NT2/D1 (cell line): ENCODE measurements around the gene ELK4.
A peak's percentile ranks its signal among the peaks of the same experiment; 100 is the strongest.

Experiments
- DNase-seq: peaks from one replicate; pipeline ENCODE4 v3.0.0-alpha.2; 2011; ENCODE audit warnings: low read depth, low spot score
- H3K27me3 ChIP-seq: 2 replicates; pipeline ENCODE4 v1.6.0; 2011; ENCODE audit warnings: mild to moderate bottlenecking; ENCODE audit not compliant: insufficient read length, insufficient read depth
- H3K36me3 ChIP-seq: 2 replicates; pipeline ENCODE4 v1.6.1; 2011; ENCODE audit warnings: mild to moderate bottlenecking, low read length, mixed read lengths; ENCODE audit not compliant: insufficient read depth, insufficient read length
- H3K4me1 ChIP-seq: 2 replicates; pipeline ENCODE4 v1.5.1; 2011; ENCODE audit not compliant: insufficient read depth, insufficient read length
- H3K4me3 ChIP-seq: 2 replicates; pipeline ENCODE4 v1.5.1; 2011; ENCODE audit warnings: low read depth; ENCODE audit not compliant: insufficient read length
- H3K9ac ChIP-seq: 2 replicates; pipeline ENCODE4 v1.6.0; 2011; ENCODE audit warnings: low read depth; ENCODE audit not compliant: insufficient read length
- H3K9me3 ChIP-seq: 2 replicates; pipeline ENCODE4 v1.5.1; 2011; ENCODE audit warnings: mild to moderate bottlenecking, low read length; ENCODE audit not compliant: insufficient read depth
- SUZ12 ChIP-seq: IDR thresholded peaks from 2 replicates; pipeline ENCODE4 v1.6.1; 2011; ENCODE audit not compliant: insufficient read length, insufficient read depth; ENCODE audit errors: extremely low read depth
- YY1 ChIP-seq: IDR thresholded peaks from 2 replicates; pipeline ENCODE4 v1.6.1; 2011; ENCODE audit not compliant: insufficient read length, insufficient read depth
- ZNF274 ChIP-seq: IDR thresholded peaks from 2 replicates; pipeline ENCODE4 v1.6.1; 2011; ENCODE audit warnings: mild to moderate bottlenecking, low read depth, low read length

ELK4 gene

DNA sequence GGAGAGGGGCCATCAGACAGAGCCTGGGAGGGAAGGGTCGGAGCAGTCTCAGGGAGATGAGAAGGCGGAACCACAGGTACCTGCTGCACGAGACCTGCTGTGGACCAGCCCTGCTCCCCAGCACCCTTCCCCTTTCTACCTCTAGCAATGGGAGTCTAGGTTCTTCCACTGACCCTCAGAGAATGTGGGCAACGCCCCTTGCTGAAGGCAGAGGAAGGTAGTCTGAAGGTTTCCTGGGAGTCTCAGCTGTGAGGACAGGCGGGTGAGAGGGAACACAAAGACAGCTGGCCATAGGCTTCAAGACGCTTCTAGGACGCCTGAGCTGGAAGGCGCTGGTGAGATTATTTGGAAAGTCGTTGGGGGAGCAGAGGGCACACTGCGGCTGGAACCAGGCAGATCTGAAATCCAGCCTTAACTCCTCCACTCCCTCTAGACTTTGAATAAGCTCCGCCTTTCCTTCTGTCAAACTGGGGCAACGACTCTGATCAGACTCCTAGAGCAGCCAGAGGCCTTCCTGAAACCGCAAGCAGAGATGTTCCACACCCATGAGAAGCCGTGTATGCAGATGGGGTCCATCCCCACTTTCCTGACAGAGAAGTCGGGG is 30.4 kb upstream of the ELK4 start:
- H3K9me3 ChIP-seq: no peaks in the 10 kb centered on the region
- no peak for DNase-seq
- H3K4me1 ChIP-seq: peaks cover 49% of the 10 kb centered on the region
- H3K4me3 ChIP-seq: no peak overlapping the region
- TF ChIP-seq YY1 (no peak), ZNF274 (no peak), SUZ12 (no peak)
- peaks cover 44% of the 10 kb centered on the region for H3K36me3 ChIP-seq
- no peaks in the 10 kb centered on the region for H3K27me3 ChIP-seq
- H3K9ac ChIP-seq: peak overlapping the region; percentile 18

DNA sequence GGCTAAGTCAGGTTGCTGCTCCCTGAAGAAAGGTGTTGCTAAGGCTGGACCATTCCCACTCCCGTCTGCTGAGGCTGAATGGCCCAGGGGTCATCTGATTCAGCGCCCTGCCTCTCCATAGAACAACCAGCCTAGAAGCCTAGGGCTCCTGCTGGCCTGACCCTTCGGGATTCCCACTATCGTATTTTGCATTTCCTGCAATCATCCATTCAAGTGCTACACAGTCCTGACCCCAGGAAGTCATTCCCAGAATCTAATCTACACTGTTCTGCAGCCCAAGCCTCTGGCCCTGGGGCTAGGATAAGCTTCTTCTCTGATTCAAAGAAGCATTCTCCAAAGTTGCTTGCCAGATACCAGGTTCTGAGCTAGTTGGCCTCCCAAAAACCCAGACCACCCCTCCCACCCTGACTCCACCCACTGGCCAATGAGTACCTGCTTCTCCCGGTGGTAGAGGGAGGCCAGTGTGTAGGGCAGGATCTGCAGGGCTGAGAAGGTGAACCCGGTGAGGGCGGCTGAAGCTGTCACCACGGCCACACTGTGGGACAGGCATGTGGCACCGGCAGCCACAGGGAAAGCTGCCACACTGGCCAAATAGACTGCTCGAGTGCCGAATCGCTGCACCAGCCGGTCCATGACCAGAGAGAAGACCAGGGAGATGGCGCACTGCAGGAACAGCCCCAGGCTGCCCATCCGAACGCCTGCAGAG is 29.8 kb upstream of the ELK4 start:
- Histone ChIP-seq H3K4me3 (no peak overlapping the region), H3K9me3 (no peaks in the 10 kb centered on the region), H3K27me3 (no peaks in the 10 kb centered on the region), H3K36me3 (peaks cover 44% of the 10 kb centered on the region), H3K4me1 (peaks cover 47% of the 10 kb centered on the region), H3K9ac (peak overlapping the region; percentile 1)
- TF ChIP-seq SUZ12: no peak
- no peak for TF ChIP-seq YY1
- no peak for TF ChIP-seq ZNF274
- peak; percentile 66 for DNase-seq

GRCh38 chr1:205660361-205660760 is 28.6 kb upstream of the ELK4 start:
- H3K4me1 ChIP-seq: peaks cover 44% of the 10 kb centered on the region
- H3K9ac ChIP-seq: no peak overlapping the region
- TF ChIP-seq ZNF274 (no peak), YY1 (no peak), SUZ12 (no peak)
- H3K9me3 ChIP-seq: no peaks in the 10 kb centered on the region
- H3K36me3 ChIP-seq: peaks cover 49% of the 10 kb centered on the region
- no peaks in the 10 kb centered on the region for H3K27me3 ChIP-seq
- H3K4me3 ChIP-seq: no peak overlapping the region
- DNase-seq: no peak

GRCh38 chr1:205658943-205659581 is 27.3 kb upstream of the ELK4 start:
- H3K4me1 ChIP-seq: peaks cover 37% of the 10 kb centered on the region
- no peak overlapping the region for H3K4me3 ChIP-seq
- TF ChIP-seq SUZ12 (no peak), YY1 (no peak), ZNF274 (no peak)
- peaks cover 49% of the 10 kb centered on the region for H3K36me3 ChIP-seq
- H3K9me3 ChIP-seq: no peaks in the 10 kb centered on the region
- H3K9ac ChIP-seq: no peak overlapping the region
- DNase-seq: no peak
- no peaks in the 10 kb centered on the region for H3K27me3 ChIP-seq

- no peaks in the 10 kb centered on the region for H3K9me3 ChIP-seq
- peaks cover 18% of the 10 kb centered on the region for H3K4me1 ChIP-seq
Measured at GRCh38 chr1:205656236-205656635, 24.4 kb upstream of the ELK4 start.

GRCh38 chr1:205652984-205653383 is 21.2 kb upstream of the ELK4 start:
- TF ChIP-seq YY1 (no peak), SUZ12 (no peak), ZNF274 (no peak)
- no peaks in the 10 kb centered on the region for H3K4me1 ChIP-seq
- H3K27me3 ChIP-seq: no peaks in the 10 kb centered on the region
- peaks cover 12% of the 10 kb centered on the region for H3K36me3 ChIP-seq
- H3K9me3 ChIP-seq: no peaks in the 10 kb centered on the region
- H3K9ac ChIP-seq: no peak overlapping the region
- DNase-seq: no peak
- H3K4me3 ChIP-seq: no peak overlapping the region

More at GRCh38 chr1:205656236-205656635, 24.4 kb upstream of the ELK4 start:
- Histone ChIP-seq H3K9ac (no peak overlapping the region), H3K27me3 (no peaks in the 10 kb centered on the region), H3K36me3 (peaks cover 29% of the 10 kb centered on the region), H3K4me3 (no peak overlapping the region)
- no peak for DNase-seq
- TF ChIP-seq SUZ12: no peak
- no peak for TF ChIP-seq ZNF274
- TF ChIP-seq YY1: no peak

- TF ChIP-seq ZNF274: no peak
- H3K4me1 ChIP-seq: peaks cover 2% of the 10 kb centered on the region
- H3K9ac ChIP-seq: no peak overlapping the region
- H3K36me3 ChIP-seq: peaks cover 6% of the 10 kb centered on the region
- no peak for DNase-seq
- H3K4me3 ChIP-seq: no peak overlapping the region
- no peaks in the 10 kb centered on the region for H3K9me3 ChIP-seq
- no peaks in the 10 kb centered on the region for H3K27me3 ChIP-seq
Measured at GRCh38 chr1:205650241-205650640, 18.4 kb upstream of the ELK4 start.

GRCh38 chr1:205645519-205645918 is 13.7 kb upstream of the ELK4 start:
- DNase-seq: no peak
- TF ChIP-seq YY1: no peak
- no peak for TF ChIP-seq SUZ12
- no peak for TF ChIP-seq ZNF274
- Histone ChIP-seq H3K36me3 (no peaks in the 10 kb centered on the region), H3K9me3 (no peaks in the 10 kb centered on the region), H3K4me3 (no peak overlapping the region), H3K9ac (no peak overlapping the region), H3K4me1 (peaks cover 2% of the 10 kb centered on the region), H3K27me3 (no peaks in the 10 kb centered on the region)
